ENCODE data around the gene ANKRD34A.

- TF ChIP-seq, protein P1, sequence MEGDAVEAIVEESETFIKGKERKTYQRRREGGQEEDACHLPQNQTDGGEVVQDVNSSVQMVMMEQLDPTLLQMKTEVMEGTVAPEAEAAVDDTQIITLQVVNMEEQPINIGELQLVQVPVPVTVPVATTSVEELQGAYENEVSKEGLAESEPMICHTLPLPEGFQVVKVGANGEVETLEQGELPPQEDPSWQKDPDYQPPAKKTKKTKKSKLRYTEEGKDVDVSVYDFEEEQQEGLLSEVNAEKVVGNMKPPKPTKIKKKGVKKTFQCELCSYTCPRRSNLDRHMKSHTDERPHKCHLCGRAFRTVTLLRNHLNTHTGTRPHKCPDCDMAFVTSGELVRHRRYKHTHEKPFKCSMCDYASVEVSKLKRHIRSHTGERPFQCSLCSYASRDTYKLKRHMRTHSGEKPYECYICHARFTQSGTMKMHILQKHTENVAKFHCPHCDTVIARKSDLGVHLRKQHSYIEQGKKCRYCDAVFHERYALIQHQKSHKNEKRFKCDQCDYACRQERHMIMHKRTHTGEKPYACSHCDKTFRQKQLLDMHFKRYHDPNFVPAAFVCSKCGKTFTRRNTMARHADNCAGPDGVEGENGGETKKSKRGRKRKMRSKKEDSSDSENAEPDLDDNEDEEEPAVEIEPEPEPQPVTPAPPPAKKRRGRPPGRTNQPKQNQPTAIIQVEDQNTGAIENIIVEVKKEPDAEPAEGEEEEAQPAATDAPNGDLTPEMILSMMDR (conservative IDR thresholded peaks at IDR 0.05) = no peak
- no peak for TF ChIP-seq EZH2 (IDR thresholded peaks at IDR 0.05; ENCODE audit: low read depth)
Observed at GRCh38 chr1:145967288-145967687, 2.9 kb upstream of the ANKRD34A start.

Data from PC-9 (cell line).